Body of pancreas (tissue), 4 donors: ENCODE measurements around the gene SCRT2.

ENCODE experiments used
- POLR2A ChIP-seq, 3 donors: fragments of 450-650 bp; IDR thresholded peaks; one replicate each; pipeline ENCODE4 v1.6.1; 2016; ENCODE audit warnings: antibody characterized with exemption in 3 of 3, mild to moderate bottlenecking in 2 of 3
- TF ChIP-seq, protein P1 (sequence below), 7 experiments: fragments of 450-650 bp in 4 of 7; fragments of 200-600 bp in 3 of 7; sonication (generic) in 3 of 7; IDR thresholded peaks; one replicate each; pipeline ENCODE4 v1.5.1; 2016 to 2019; ENCODE audit warnings: antibody characterized with exemption in 7 of 7

DNA sequence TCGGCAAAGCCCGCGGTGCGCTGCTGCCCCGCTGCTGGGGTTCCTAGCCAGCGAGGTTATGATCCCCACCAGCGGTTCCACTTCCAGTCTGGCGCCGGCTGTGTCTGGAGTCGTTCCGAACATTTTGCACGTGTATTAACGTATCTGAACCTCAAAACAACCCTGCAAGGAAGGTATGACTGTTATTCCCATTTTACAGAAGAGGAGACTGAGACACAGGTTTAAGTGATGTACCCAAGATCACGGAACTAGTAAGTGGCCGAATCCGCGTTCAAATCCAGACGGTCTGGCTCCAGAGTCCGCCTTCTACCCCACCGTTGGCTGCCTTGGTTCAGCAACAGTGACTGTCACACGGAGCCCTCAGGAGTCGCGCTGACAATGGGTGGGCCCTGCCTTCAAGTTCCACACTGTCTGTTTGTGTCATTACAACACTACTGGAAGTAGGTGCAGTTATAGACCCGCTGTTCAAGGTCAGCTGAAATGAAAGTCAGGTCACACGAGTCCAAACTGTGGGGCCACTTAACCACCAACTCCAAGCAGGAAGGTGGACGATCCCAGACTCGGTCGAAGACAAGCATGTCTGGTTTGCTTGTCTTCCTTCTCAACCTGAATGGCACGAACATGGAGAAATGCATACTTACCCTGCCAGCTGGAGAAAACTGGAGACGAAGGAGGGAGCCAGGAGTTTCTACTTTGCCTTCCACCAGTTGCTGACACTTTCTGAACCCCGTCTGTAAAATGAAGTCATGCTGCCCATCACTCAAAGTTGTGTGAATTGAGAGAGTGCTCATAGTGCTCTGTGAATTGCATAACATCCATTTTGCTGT is 21.8 kb downstream of the SCRT2 start:
- TF ChIP-seq, protein P1, sequence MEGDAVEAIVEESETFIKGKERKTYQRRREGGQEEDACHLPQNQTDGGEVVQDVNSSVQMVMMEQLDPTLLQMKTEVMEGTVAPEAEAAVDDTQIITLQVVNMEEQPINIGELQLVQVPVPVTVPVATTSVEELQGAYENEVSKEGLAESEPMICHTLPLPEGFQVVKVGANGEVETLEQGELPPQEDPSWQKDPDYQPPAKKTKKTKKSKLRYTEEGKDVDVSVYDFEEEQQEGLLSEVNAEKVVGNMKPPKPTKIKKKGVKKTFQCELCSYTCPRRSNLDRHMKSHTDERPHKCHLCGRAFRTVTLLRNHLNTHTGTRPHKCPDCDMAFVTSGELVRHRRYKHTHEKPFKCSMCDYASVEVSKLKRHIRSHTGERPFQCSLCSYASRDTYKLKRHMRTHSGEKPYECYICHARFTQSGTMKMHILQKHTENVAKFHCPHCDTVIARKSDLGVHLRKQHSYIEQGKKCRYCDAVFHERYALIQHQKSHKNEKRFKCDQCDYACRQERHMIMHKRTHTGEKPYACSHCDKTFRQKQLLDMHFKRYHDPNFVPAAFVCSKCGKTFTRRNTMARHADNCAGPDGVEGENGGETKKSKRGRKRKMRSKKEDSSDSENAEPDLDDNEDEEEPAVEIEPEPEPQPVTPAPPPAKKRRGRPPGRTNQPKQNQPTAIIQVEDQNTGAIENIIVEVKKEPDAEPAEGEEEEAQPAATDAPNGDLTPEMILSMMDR (IDR thresholded peaks at IDR 0.05), result no peak
- peak in 2 of 3 donors; percentile 31 to 63 for TF ChIP-seq POLR2A (IDR thresholded peaks at IDR 0.05)
